GM18526 (cell line): ENCODE measurements around the gene KRTAP12-1.

ENCODE experiments used
- POLR2A ChIP-seq: IDR thresholded peaks from 3 replicates; pipeline ENCODE4 v1.6.1; 2011; ENCODE audit not compliant: insufficient read length; ENCODE audit errors: extremely low read depth

KRTAP12-1 gene

GRCh38 chr21:44681861-44682579 lies at the start of gene KRTAP12-1:
Gene KRTAP12-1 (minus strand): TSS chr21:44682163. CDS start chr21:44682123, 40 bp downstream.
- no peak for TF ChIP-seq POLR2A

- no peak for TF ChIP-seq POLR2A
Observed at GRCh38 chr21:44730951-44731579, 49.1 kb upstream of the KRTAP12-1 start.

- no peak for TF ChIP-seq POLR2A
Observed at GRCh38 chr21:44730028-44730395, 48.0 kb upstream of the KRTAP12-1 start.

- TF ChIP-seq POLR2A, result no peak
Observed at GRCh38 chr21:44729336-44730027, 47.5 kb upstream of the KRTAP12-1 start.

- TF ChIP-seq POLR2A, result no peak
Observed at GRCh38 chr21:44728716-44729115, 46.8 kb upstream of the KRTAP12-1 start.

GRCh38 chr21:44727757-44728156 lies 45.8 kb upstream of the KRTAP12-1 start:
- TF ChIP-seq POLR2A, result no peak

GRCh38 chr21:44727321-44727720 lies 45.4 kb upstream of the KRTAP12-1 start:
- no peak for TF ChIP-seq POLR2A

- TF ChIP-seq POLR2A, result no peak
Observed at GRCh38 chr21:44726826-44727225, 44.9 kb upstream of the KRTAP12-1 start.

GRCh38 chr21:44724926-44725325 lies 43.0 kb upstream of the KRTAP12-1 start:
- no peak for TF ChIP-seq POLR2A

GRCh38 chr21:44724196-44724595 lies 42.2 kb upstream of the KRTAP12-1 start:
- TF ChIP-seq POLR2A, result no peak

GRCh38 chr21:44723177-44724131 lies 41.5 kb upstream of the KRTAP12-1 start:
- no peak for TF ChIP-seq POLR2A

- no peak for TF ChIP-seq POLR2A
Observed at GRCh38 chr21:44722731-44723130, 40.8 kb upstream of the KRTAP12-1 start.

- no peak for TF ChIP-seq POLR2A
Observed at GRCh38 chr21:44720170-44720569, 38.2 kb upstream of the KRTAP12-1 start.

- no peak for TF ChIP-seq POLR2A
Observed at GRCh38 chr21:44718571-44718970, 36.6 kb upstream of the KRTAP12-1 start.

GRCh38 chr21:44718093-44718492 lies 36.1 kb upstream of the KRTAP12-1 start:
- TF ChIP-seq POLR2A, result no peak
